ENCODE results near the gene CRYBB1.

CRYBB1 gene

GRCh38 chr22:26606611-26607010 lies 11.2 kb downstream of the CRYBB1 start:
- no peak for DNase-seq (ENCODE audit: low read depth in 2 of 2)

GRCh38 chr22:26604368-26604767 lies 13.5 kb downstream of the CRYBB1 start:
- DNase-seq (ENCODE audit: low read depth in 2 of 2): no peak

GRCh38 chr22:26602127-26602526 lies 15.7 kb downstream of the CRYBB1 start:
- no peak for DNase-seq (ENCODE audit: low read depth in 2 of 2)

- DNase-seq (ENCODE audit: low read depth in 2 of 2): no peak
Observed at GRCh38 chr22:26601726-26602125, 16.1 kb downstream of the CRYBB1 start.

GRCh38 chr22:26599505-26599904 lies 18.3 kb downstream of the CRYBB1 start:
- no peak for DNase-seq (ENCODE audit: low read depth in 2 of 2)

GRCh38 chr22:26597480-26597879 lies 20.3 kb downstream of the CRYBB1 start:
- no peak for DNase-seq (ENCODE audit: low read depth in 2 of 2)

GRCh38 chr22:26597026-26597425 lies 20.8 kb downstream of the CRYBB1 start:
- DNase-seq (ENCODE audit: low read depth in 2 of 2): no peak

- DNase-seq (ENCODE audit: low read depth in 2 of 2): no peak
Observed at GRCh38 chr22:26593763-26594162, 24.1 kb downstream of the CRYBB1 start.

- DNase-seq (ENCODE audit: low read depth in 2 of 2): no peak
Observed at GRCh38 chr22:26592421-26592891, 25.4 kb downstream of the CRYBB1 start.

GRCh38 chr22:26589845-26590736 lies 27.7 kb downstream of the CRYBB1 start, which contains the start of gene TPST2:
TPST2 (minus strand) TSS chr22:26590132; CDS start chr22:26541630, 48,502 bp downstream.
- peak; percentile 72 to 75 for DNase-seq (ENCODE audit: low read depth in 2 of 2)

- peak; percentile 22 to 25 for DNase-seq (ENCODE audit: low read depth in 2 of 2)
Observed at GRCh38 chr22:26589367-26589844, 28.4 kb downstream of the CRYBB1 start.

- DNase-seq (ENCODE audit: low read depth in 2 of 2): no peak
Observed at GRCh38 chr22:26588729-26589366, 29.0 kb downstream of the CRYBB1 start.

- no peak for DNase-seq (ENCODE audit: low read depth in 2 of 2)
Observed at GRCh38 chr22:26587991-26588613, 29.7 kb downstream of the CRYBB1 start.

GRCh38 chr22:26586556-26587325 lies 31.1 kb downstream of the CRYBB1 start:
- no peak for DNase-seq (ENCODE audit: low read depth in 2 of 2)

GRCh38 chr22:26585104-26585790 lies 32.6 kb downstream of the CRYBB1 start:
- DNase-seq (ENCODE audit: low read depth in 2 of 2): no peak

- no peak for DNase-seq (ENCODE audit: low read depth in 2 of 2)
Observed at GRCh38 chr22:26584010-26584409, 33.8 kb downstream of the CRYBB1 start.

- DNase-seq (ENCODE audit: low read depth in 2 of 2): no peak
Observed at GRCh38 chr22:26581633-26582168, 36.1 kb downstream of the CRYBB1 start.

- DNase-seq (ENCODE audit: low read depth in 2 of 2): no peak
Observed at GRCh38 chr22:26581026-26581425, 36.8 kb downstream of the CRYBB1 start.

- no peak for DNase-seq (ENCODE audit: low read depth in 2 of 2)
Observed at GRCh38 chr22:26580240-26580962, 37.4 kb downstream of the CRYBB1 start.

- peak; percentile 15 to 32 for DNase-seq (ENCODE audit: low read depth in 2 of 2)
Observed at GRCh38 chr22:26579331-26579886, 38.4 kb downstream of the CRYBB1 start.
